Peyer's patch (tissue), 4 donors: ENCODE data around the gene GZF1. TPM values are rescaled to one million over a fixed set of nuclear protein-coding genes. Genes with fewer than 3 reads are reported as not detected.

Experiments used
- DNase-seq, 3 donors: peaks; one replicate each; pipeline ENCODE4 v3.0.0-alpha.2; 2017 to 2019
- H3K27ac ChIP-seq, 4 donors: fragments of 200-600 bp; sonication (generic); one replicate each; pipeline ENCODE4 v1.5.1; 2016 to 2019
- H3K27me3 ChIP-seq, 2 donors: fragments of 200-600 bp; sonication (generic); one replicate each; pipeline ENCODE4 v1.5.1; 2019
- H3K36me3 ChIP-seq, 3 donors: fragments of 200-600 bp; sonication (generic); one replicate each; pipeline ENCODE4 v1.5.1; 2016 to 2019
- H3K4me1 ChIP-seq, 4 donors: fragments of 200-600 bp; sonication (generic); one replicate each; pipeline ENCODE4 v1.5.1; 2016 to 2019
- H3K4me3 ChIP-seq, 4 donors: fragments of 200-600 bp; sonication (generic); 1 replicate in 3 of 4; 2 replicates in 1 of 4; pipeline ENCODE4 v1.5.1; 2016 to 2019; ENCODE audit warnings: mild to moderate bottlenecking in 1 of 4
- H3K9me3 ChIP-seq, 4 donors: fragments of 200-600 bp; sonication (generic); one replicate each; pipeline ENCODE4 v1.5.1; 2016 to 2019; ENCODE audit warnings: mild to moderate bottlenecking in 1 of 4
- CTCF ChIP-seq, 6 experiments: fragments of 450-650 bp in 4 of 6; fragments of 200-600 bp in 2 of 6; sonication (generic) in 1 of 6; IDR thresholded peaks; one replicate each; pipeline ENCODE4 v1.5.1; 2017 to 2019; ENCODE audit warnings: antibody characterized with exemption in 6 of 6, mild to moderate bottlenecking in 3 of 6, moderate library complexity in 1 of 6
- POLR2A ChIP-seq, 2 donors: fragments of 450-650 bp; IDR thresholded peaks; one replicate each; pipeline ENCODE4 v1.5.1; 2017; ENCODE audit warnings: antibody characterized with exemption in 2 of 2, mild to moderate bottlenecking in 2 of 2, moderate library complexity in 2 of 2
- total RNA-seq, 4 donors: library from RNA; depleted of rRNA; stranded (reverse); fragments of >200 nt; gene quantifications; one replicate each; pipeline ENCODE4 v1.1.0, GENCODE V29; 2016

Gene GZF1
- total RNA-seq, 4 donors from 2014 or later: 5.8 to 14.5 (median 7.9) TPM

GRCh38 chr20:23360531-23360930 lies 1.5 kb upstream of the GZF1 start:
- peak overlapping the region in 1 of 4 donors; percentile 86 for H3K4me3 ChIP-seq
- H3K36me3 ChIP-seq: peaks cover 0 to 9% (median 0%) of the 10 kb centered on the region in 3 donors
- H3K9me3 ChIP-seq: no peaks in the 10 kb centered on the region
- no peak for DNase-seq
- no peak for TF ChIP-seq POLR2A (IDR thresholded peaks at IDR 0.05)
- TF ChIP-seq CTCF (IDR thresholded peaks at IDR 0.05): no peak
- peak overlapping the region; percentile 94 to 99 (median 96) for H3K27ac ChIP-seq
- H3K27me3 ChIP-seq: no peaks in the 10 kb centered on the region
- peaks cover 0 to 28% (median 11%) of the 10 kb centered on the region in 4 donors for H3K4me1 ChIP-seq

GRCh38 chr20:23361119-23361475 lies 885 bp upstream of the GZF1 start:
- Histone ChIP-seq H3K27ac (peak overlapping the region; percentile 94 to 99 (median 96)), H3K27me3 (no peaks in the 10 kb centered on the region), H3K4me3 (peak overlapping the region; percentile 84 to 95 (median 88)), H3K4me1 (peaks cover 0 to 32% (median 16%) of the 10 kb centered on the region in 4 donors), H3K36me3 (peaks cover 0 to 11% (median 0%) of the 10 kb centered on the region in 3 donors), H3K9me3 (no peaks in the 10 kb centered on the region)
- DNase-seq: peak in 1 of 3 donors; percentile 58
- TF ChIP-seq POLR2A (IDR thresholded peaks at IDR 0.05) (no peak), CTCF (IDR thresholded peaks at IDR 0.05) (no peak)

GRCh38 chr20:23362392-23363256 lies 642 bp downstream of the GZF1 start:
- Histone ChIP-seq H3K27ac (peak overlapping the region; percentile 94 to 99 (median 96)), H3K27me3 (no peaks in the 10 kb centered on the region), H3K4me3 (peak overlapping the region; percentile 75 to 95 (median 88)), H3K9me3 (no peaks in the 10 kb centered on the region), H3K36me3 (peaks cover 0 to 11% (median 0%) of the 10 kb centered on the region in 3 donors), H3K4me1 (peaks cover 0 to 34% (median 14%) of the 10 kb centered on the region in 4 donors)
- TF ChIP-seq CTCF (IDR thresholded peaks at IDR 0.05) (peak in 1 of 6 experiments; percentile 9), POLR2A (IDR thresholded peaks at IDR 0.05) (no peak)
- peak in 1 of 3 donors; percentile 39 for DNase-seq

- no peak for TF ChIP-seq POLR2A (IDR thresholded peaks at IDR 0.05)
- Histone ChIP-seq H3K4me3 (peak overlapping the region in 2 of 4 donors; percentile 91 to 95), H3K36me3 (peaks cover 0 to 11% (median 0%) of the 10 kb centered on the region in 3 donors), H3K27me3 (no peaks in the 10 kb centered on the region), H3K4me1 (peaks cover 0 to 34% (median 14%) of the 10 kb centered on the region in 4 donors), H3K9me3 (no peaks in the 10 kb centered on the region), H3K27ac (peak overlapping the region in 1 of 4 donors; percentile 94)
- no peak for DNase-seq
Measured at GRCh38 chr20:23363257-23363649, 1.3 kb downstream of the GZF1 start.

GRCh38 chr20:23365390-23366165 lies 3.6 kb downstream of the GZF1 start:
- Histone ChIP-seq H3K27me3 (no peaks in the 10 kb centered on the region), H3K9me3 (no peaks in the 10 kb centered on the region), H3K36me3 (peaks cover 0 to 31% (median 0%) of the 10 kb centered on the region in 3 donors), H3K27ac (no peak overlapping the region), H3K4me3 (no peak overlapping the region), H3K4me1 (peaks cover 0 to 27% (median 14%) of the 10 kb centered on the region in 4 donors)
- DNase-seq: no peak
- TF ChIP-seq CTCF (IDR thresholded peaks at IDR 0.05): no peak
- TF ChIP-seq POLR2A (IDR thresholded peaks at IDR 0.05): no peak
